ENCODE results near the gene THADA.

THADA gene

GRCh38 chr2:43455731-43456642, 139.9 kb downstream of the THADA start:
- no peak for DNase-seq (ENCODE audit: low read depth)
- no peak overlapping the region for H3K4me3 ChIP-seq (ENCODE audit: low read depth, low read length)
- no peak for TF ChIP-seq CTCF (IDR thresholded peaks at IDR 0.05; ENCODE audit: control insufficient read depth, extremely low read depth, insufficient read depth)

DNA sequence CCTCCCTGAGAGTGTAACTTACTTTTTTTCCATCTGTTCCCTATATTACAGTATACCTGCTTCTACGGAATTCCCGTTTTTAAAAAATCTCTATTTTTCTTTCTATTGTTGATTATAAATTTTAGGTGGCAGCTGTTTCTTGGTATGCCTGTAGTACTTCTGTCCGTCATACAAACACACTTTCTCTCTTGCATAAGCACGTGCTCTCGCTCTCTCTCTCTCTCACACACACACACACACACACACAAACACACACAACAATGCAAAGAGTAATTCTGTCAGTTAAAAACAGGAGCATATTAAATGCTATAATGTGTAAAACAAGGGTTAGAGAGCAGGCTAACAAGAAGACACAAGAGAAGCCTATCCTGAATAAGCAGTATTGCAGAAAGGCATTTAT, 140.5 kb downstream of the THADA start:
- TF ChIP-seq CTCF (IDR thresholded peaks at IDR 0.05; ENCODE audit: control insufficient read depth, extremely low read depth, insufficient read depth) = no peak
- DNase-seq (ENCODE audit: low read depth) = no peak

GRCh38 chr2:43454791-43455190, 141.0 kb downstream of the THADA start:
- no peak for DNase-seq (ENCODE audit: low read depth)

More for the DNA sequence above, 140.5 kb downstream of the THADA start:
- H3K4me3 ChIP-seq (ENCODE audit: low read depth, low read length) = no peak overlapping the region

DNA sequence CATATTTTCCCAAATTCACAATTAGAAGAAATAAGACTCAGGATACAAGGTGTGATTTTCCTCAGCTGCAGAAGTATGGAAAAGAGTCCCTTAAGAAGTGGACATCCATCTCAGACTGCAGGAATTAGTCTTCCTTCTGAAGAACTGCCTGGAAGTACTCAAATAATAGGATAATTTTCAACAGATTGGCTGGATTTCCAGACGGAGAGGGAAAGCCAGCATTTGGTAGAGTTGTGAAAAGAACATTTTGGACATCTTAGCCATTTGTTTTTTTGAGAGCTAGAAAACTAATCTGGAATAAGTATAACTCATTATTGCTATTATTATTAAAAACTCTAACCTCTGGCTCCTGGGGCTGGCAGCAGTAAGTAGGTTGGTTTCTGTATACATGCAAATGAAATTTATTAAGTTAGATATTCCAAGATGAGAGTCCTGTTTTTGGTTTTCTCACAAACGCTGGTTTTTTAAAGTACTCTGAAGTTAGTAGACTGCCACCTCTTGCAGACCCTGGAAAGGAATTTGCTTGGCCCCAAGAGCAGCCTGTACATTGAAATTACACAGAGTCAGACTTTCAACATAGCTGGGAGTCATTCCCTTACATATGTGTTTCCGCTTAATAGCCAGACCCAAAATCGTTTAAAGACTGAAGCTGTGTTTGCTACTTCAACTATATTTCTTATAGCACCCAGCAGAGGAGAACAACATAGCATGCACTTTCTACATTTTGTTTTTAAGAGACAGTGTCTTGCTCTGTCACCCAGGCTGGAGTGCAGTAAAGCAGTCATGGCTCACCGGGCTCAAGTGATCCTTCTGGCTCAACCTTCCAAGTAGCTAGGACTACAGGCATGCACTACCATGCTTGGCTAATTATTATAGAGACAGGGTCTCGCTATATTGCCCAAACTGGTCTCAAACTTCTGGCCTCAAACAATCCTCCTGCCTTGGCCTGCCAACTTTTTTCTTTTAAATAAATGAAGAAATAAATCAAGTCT, 142.4 kb downstream of the THADA start:
- H3K4me3 ChIP-seq (ENCODE audit: low read depth, low read length) = no peak overlapping the region
- TF ChIP-seq CTCF (IDR thresholded peaks at IDR 0.05; ENCODE audit: control insufficient read depth, extremely low read depth, insufficient read depth) = no peak
- no peak for DNase-seq (ENCODE audit: low read depth)

More at GRCh38 chr2:43454791-43455190, 141.0 kb downstream of the THADA start:
- no peak overlapping the region for H3K4me3 ChIP-seq (ENCODE audit: low read depth, low read length)
- no peak for TF ChIP-seq CTCF (IDR thresholded peaks at IDR 0.05; ENCODE audit: control insufficient read depth, extremely low read depth, insufficient read depth)

GRCh38 chr2:43452318-43452731, 143.5 kb downstream of the THADA start:
- no peak for TF ChIP-seq CTCF (IDR thresholded peaks at IDR 0.05; ENCODE audit: control insufficient read depth, extremely low read depth, insufficient read depth)
- H3K4me3 ChIP-seq (ENCODE audit: low read depth, low read length) = no peak overlapping the region
- peak; percentile 74 for DNase-seq (ENCODE audit: low read depth)

- TF ChIP-seq CTCF (IDR thresholded peaks at IDR 0.05; ENCODE audit: control insufficient read depth, extremely low read depth, insufficient read depth) = no peak
- no peak overlapping the region for H3K4me3 ChIP-seq (ENCODE audit: low read depth, low read length)
- DNase-seq (ENCODE audit: low read depth) = no peak
Observed at GRCh38 chr2:43450617-43451016, 145.2 kb downstream of the THADA start.

Measured in LNCaP clone FGC (cell line).